HCT116 (cell line): ENCODE measurements around the gene RFX2. TPM values are rescaled to one million over a fixed set of nuclear protein-coding genes. Genes with fewer than 3 reads are reported as not detected.

ENCODE experiments used
- ATAC-seq: fragments of 200-7000 bp; cut with Tn5 transposase; 2 replicates; pipeline ENCODE4 v1.9.1; 2020; ENCODE audit warnings: mild to moderate bottlenecking, moderate library complexity
- BruUV-seq: library from RNA; stranded (reverse); fragments of 400-500 nt; replicated peaks from 2 replicates; lab custom pipeline; 2021; lab: Mats Ljungman, UMichigan
- CTCF ChIA-PET: fragments of 300-600 bp; sonication (Branson Sonifier 250); formaldehyde crosslinking; loops from one replicate; lab custom pipeline; 2021; ENCODE audit warnings: antibody characterized with exemption; lab: Charles Lee
- POLR2A ChIA-PET: fragments of 300-600, 350-600 bp; sonication (Branson Sonifier 250); formaldehyde crosslinking; loops from one replicate; lab custom pipeline; 2021; ENCODE audit warnings: antibody characterized with exemption; lab: Charles Lee
- RAD21 ChIA-PET, 2 experiments: fragments of 300-600 bp; sonication (Branson Sonifier 250); formaldehyde crosslinking; loops; one replicate each; lab custom pipeline; 2023; ENCODE audit warnings: low total read pairs in 2 of 2; ENCODE audit not compliant: uncharacterized antibody in 2 of 2, unreplicated experiment in 2 of 2, low non-redundant PET in 1 of 2; lab: Charles Lee
- DNase-seq: peaks from one replicate; pipeline ENCODE4 v3.0.0-alpha.2; 2010; ENCODE audit warnings: low read depth, low spot score
- H2AFZ ChIP-seq: fragments of 200-600 bp; shearing (Covaris generic), sonication (generic); 2 replicates; pipeline ENCODE4 v1.6.1; 2017; ENCODE audit warnings: low read depth, mixed run types, mixed read lengths, antibody characterized with exemption, low read length; ENCODE audit not compliant: poor library complexity, severe bottlenecking
- H3K27ac ChIP-seq: 2 replicates; pipeline ENCODE4 v1.5.1; 2012; ENCODE audit warnings: low read depth, low read length
- H3K27me3 ChIP-seq: fragments of 200-600 bp; sonication (generic); 2 replicates; pipeline ENCODE4 v1.6.1; 2016; ENCODE audit warnings: mixed run types, low read length, mixed read lengths; ENCODE audit not compliant: insufficient read depth
- H3K36me3 ChIP-seq, 2 experiments: fragments of 200-500 bp in 1 of 2; fragments of 200-600 bp in 1 of 2; sonication (Bioruptor generic) in 1 of 2; sonication (generic) in 1 of 2; 2 replicates each; pipeline versions ENCODE4 v1.5.1 to v1.6.1; 2014 to 2016; ENCODE audit warnings: low read length in 2 of 2, inconsistent platforms in 1 of 2, mixed read lengths in 1 of 2, mixed run types in 1 of 2; ENCODE audit not compliant: insufficient read depth in 2 of 2, control insufficient read depth in 1 of 2
- H3K4me1 ChIP-seq, 2 experiments: fragments of 200-600 bp in 1 of 2; sonication (generic) in 1 of 2; 2 replicates each; pipeline versions ENCODE4 v1.5.1 to v1.6.1; 2012 to 2017; ENCODE audit warnings: low read length in 2 of 2, inconsistent platforms in 1 of 2, mild to moderate bottlenecking in 1 of 2, mixed read lengths in 1 of 2, mixed run types in 1 of 2, moderate library complexity in 1 of 2; ENCODE audit not compliant: insufficient read depth in 2 of 2, control insufficient read depth in 1 of 2
- H3K4me2 ChIP-seq: fragments of 200-600 bp; sonication (generic); 2 replicates; pipeline ENCODE4 v1.6.1; 2017; ENCODE audit warnings: mixed run types, low read length, mixed read lengths
- H3K4me3 ChIP-seq, 2 experiments: fragments of 200-600 bp in 1 of 2; sonication (generic) in 1 of 2; replicated peaks in 1 of 2; 2 replicates each; pipeline ENCODE4 v1.5.1; 2011 to 2016; ENCODE audit warnings: low read length in 2 of 2, control low read depth in 1 of 2, low read depth in 1 of 2, mild to moderate bottlenecking in 1 of 2, mixed read lengths in 1 of 2, mixed run types in 1 of 2
- H3K79me2 ChIP-seq: fragments of 200-600 bp; sonication (generic); 2 replicates; pipeline ENCODE4 v1.6.1; 2017; ENCODE audit warnings: mild to moderate bottlenecking, mixed run types, low read length, moderate library complexity, mixed read lengths; ENCODE audit not compliant: insufficient read depth
- H3K9ac ChIP-seq: fragments of 200-600 bp; sonication (generic); 2 replicates; pipeline ENCODE4 v1.6.1; 2016; ENCODE audit warnings: low read length, mixed read lengths
- H3K9me2 ChIP-seq: fragments of 200-600 bp; sonication (generic), shearing (Covaris generic); 2 replicates; pipeline ENCODE4 v1.6.1; 2017; ENCODE audit warnings: mixed run types, mild to moderate bottlenecking, moderate library complexity; ENCODE audit not compliant: insufficient read depth
- H3K9me3 ChIP-seq, 2 experiments: fragments of 200-500 bp in 1 of 2; fragments of 200-600 bp in 1 of 2; sonication (Bioruptor generic) in 1 of 2; sonication (generic) in 1 of 2; 2 replicates each; pipeline ENCODE4 v1.6.1; 2014 to 2017; ENCODE audit warnings: low read length in 2 of 2, mixed read lengths in 2 of 2, inconsistent platforms in 1 of 2, low read depth in 1 of 2, mild to moderate bottlenecking in 1 of 2, mixed run types in 1 of 2, moderate library complexity in 1 of 2; ENCODE audit not compliant: control insufficient read depth in 1 of 2, insufficient read depth in 1 of 2
- H4K20me1 ChIP-seq: fragments of 200-600 bp; sonication (generic), shearing (Covaris generic); 2 replicates; pipeline ENCODE4 v1.6.1; 2017; ENCODE audit warnings: mixed run types, mild to moderate bottlenecking, moderate library complexity; ENCODE audit not compliant: insufficient read depth
- ATF3 ChIP-seq: IDR thresholded peaks from 2 replicates; pipeline ENCODE4 v1.6.1; 2012
- CBX3 ChIP-seq: IDR thresholded peaks from 2 replicates; pipeline ENCODE4 v1.6.1; 2012; ENCODE audit warnings: low read depth
- EGR1 ChIP-seq: IDR thresholded peaks from 2 replicates; pipeline ENCODE4 v1.6.1; 2012; ENCODE audit warnings: low read depth
- ELF1 ChIP-seq: IDR thresholded peaks from 2 replicates; pipeline ENCODE4 v1.6.1; 2012; ENCODE audit warnings: low read depth, borderline replicate concordance
- EZH2phosphoT487 ChIP-seq: fragments of 200-600 bp; IDR thresholded peaks from 2 replicates; pipeline ENCODE4 v1.6.1; 2018; ENCODE audit warnings: antibody characterized with exemption, borderline replicate concordance
- FOSL1 ChIP-seq: IDR thresholded peaks from 2 replicates; pipeline ENCODE4 v1.6.1; 2012; ENCODE audit warnings: low read depth
- JUND ChIP-seq: IDR thresholded peaks from 2 replicates; pipeline ENCODE4 v1.6.1; 2012
- POLR2A ChIP-seq: IDR thresholded peaks from 2 replicates; pipeline ENCODE4 v1.7.0; 2011; ENCODE audit warnings: borderline replicate concordance; ENCODE audit not compliant: insufficient read depth, insufficient read length; ENCODE audit errors: extremely low read depth
- POLR2AphosphoS5 ChIP-seq: IDR thresholded peaks from 2 replicates; pipeline ENCODE4 v1.6.1; 2011; ENCODE audit warnings: mild to moderate bottlenecking, low read depth, low read length, moderate library complexity
- RAD21 ChIP-seq: IDR thresholded peaks from 2 replicates; pipeline ENCODE4 v1.6.1; 2012; ENCODE audit warnings: low read depth, mild to moderate bottlenecking
- SIN3A ChIP-seq: IDR thresholded peaks from 2 replicates; pipeline ENCODE4 v1.6.1; 2012; ENCODE audit warnings: low read depth
- SP1 ChIP-seq: IDR thresholded peaks from 2 replicates; pipeline ENCODE4 v1.6.1; 2012; ENCODE audit warnings: low read depth
- SRF ChIP-seq: IDR thresholded peaks from 2 replicates; pipeline ENCODE4 v1.6.1; 2012; ENCODE audit warnings: low read depth
- YY1 ChIP-seq: IDR thresholded peaks from 2 replicates; pipeline ENCODE4 v1.6.1; 2011; ENCODE audit warnings: low read length, low read depth, moderate library complexity, mild to moderate bottlenecking; ENCODE audit not compliant: insufficient replicate concordance; ENCODE audit errors: extremely low read depth
- ZBTB33 ChIP-seq: IDR thresholded peaks from 2 replicates; pipeline ENCODE4 v1.6.1; 2011; ENCODE audit warnings: mild to moderate bottlenecking, low read length, moderate library complexity; ENCODE audit not compliant: insufficient replicate concordance; ENCODE audit errors: extremely low read depth
- ZFX ChIP-seq: fragments of 450-650 bp; IDR thresholded peaks from 2 replicates; pipeline ENCODE4 v1.6.1; 2017
- ZNF274 ChIP-seq: fragments of 200-500 bp; sonication (Bioruptor generic); IDR thresholded peaks from 2 replicates; pipeline ENCODE4 v1.6.1; 2014; ENCODE audit warnings: mild to moderate bottlenecking, low read depth, low read length, inconsistent platforms
- intact Hi-C: fragments of 100-400 bp; cut with micrococcal nuclease; formaldehyde crosslinking; loops from 2 replicates; pipeline ENCODE4 v1.10.0; 2022
- total RNA-seq: library from RNA; stranded (reverse); gene quantifications from one replicate; pipeline ENCODE4 v1.2.1, GENCODE V29; 2021; ENCODE audit not compliant: unreplicated experiment
- TF ChIP-seq, protein P1 (sequence below): IDR thresholded peaks from 2 replicates; pipeline ENCODE4 v1.6.1; 2012

Gene RFX2
- total RNA-seq, 1 experiment from 2014 or later: 13.7 TPM

GRCh38 chr19:6063576-6064335 is 46.5 kb downstream of the RFX2 start:
- no peak overlapping the region for H2AFZ ChIP-seq
- TF ChIP-seq RAD21 (no peak), SIN3A (no peak), ZNF274 (no peak), EGR1 (no peak), SP1 (no peak), YY1 (no peak), SRF (no peak), POLR2AphosphoS5 (no peak), JUND (no peak), CBX3 (no peak), POLR2A (no peak), ZFX (no peak), ATF3 (no peak), ELF1 (no peak), ZBTB33 (no peak), FOSL1 (no peak), EZH2phosphoT487 (no peak)
- TF ChIP-seq, protein P1, sequence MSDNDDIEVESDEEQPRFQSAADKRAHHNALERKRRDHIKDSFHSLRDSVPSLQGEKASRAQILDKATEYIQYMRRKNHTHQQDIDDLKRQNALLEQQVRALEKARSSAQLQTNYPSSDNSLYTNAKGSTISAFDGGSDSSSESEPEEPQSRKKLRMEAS: no peak
- no peak overlapping the region for H3K4me3 ChIP-seq
- no peaks in the 10 kb centered on the region for H4K20me1 ChIP-seq
- intact Hi-C loops: no loop called here
- no peak overlapping the region for H3K27ac ChIP-seq
- no peak overlapping the region for H3K9ac ChIP-seq
- no peaks in the 10 kb centered on the region for H3K9me2 ChIP-seq
- H3K9me3 ChIP-seq: no peaks in the 10 kb centered on the region
- BruUV-seq: no TSS peak
- RAD21 ChIA-PET: no interaction called here
- no peaks in the 10 kb centered on the region for H3K79me2 ChIP-seq
- peak overlapping the region; percentile 64 for H3K4me2 ChIP-seq
- CTCF ChIA-PET: no interaction called here
- no peaks in the 10 kb centered on the region for H3K27me3 ChIP-seq
- DNase-seq: no peak
- no peaks in the 10 kb centered on the region for H3K36me3 ChIP-seq
- H3K4me1 ChIP-seq: peaks cover 12 to 53% of the 10 kb centered on the region in 2 experiments
- POLR2A ChIA-PET: no interaction called here
- ATAC-seq: peak; percentile 37; the same call in 1 of the 2 replicates
